Thyroid gland (tissue), 4 donors: ENCODE data around the gene TMPRSS4. TPM values are rescaled to one million over a fixed set of nuclear protein-coding genes. Genes with fewer than 3 reads are reported as not detected.

Experiments used
- DNase-seq, 2 donors: peaks; one replicate each; pipeline ENCODE4 v3.0.0-alpha.2; 2019
- H3K27ac ChIP-seq, 3 donors: fragments of 200-600 bp; sonication (generic); 1 replicate in 2 of 3; 2 replicates in 1 of 3; pipeline ENCODE4 v1.5.1; 2016 to 2019; ENCODE audit warnings: mild to moderate bottlenecking in 1 of 3, moderate library complexity in 1 of 3
- H3K27me3 ChIP-seq: fragments of 200-600 bp; sonication (generic); one replicate; pipeline ENCODE4 v1.5.1; 2019
- H3K36me3 ChIP-seq, 2 donors: fragments of 200-600 bp; sonication (generic); one replicate each; pipeline ENCODE4 v1.5.1; 2016 to 2019
- H3K4me1 ChIP-seq, 2 donors: fragments of 200-600 bp; sonication (generic); one replicate each; pipeline ENCODE4 v1.5.1; 2017 to 2019
- H3K4me3 ChIP-seq, 3 donors: fragments of 200-600 bp; sonication (generic); replicated peaks in 1 of 3; 1 replicate in 2 of 3; 2 replicates in 1 of 3; pipeline ENCODE4 v1.5.1; 2016; ENCODE audit warnings: mild to moderate bottlenecking in 1 of 3
- H3K9me3 ChIP-seq: fragments of 200-600 bp; sonication (generic); one replicate; pipeline ENCODE4 v1.5.1; 2017
- CTCF ChIP-seq, 6 experiments: fragments of 200-600 bp in 3 of 6; fragments of 450-650 bp in 3 of 6; sonication (generic) in 3 of 6; IDR thresholded peaks; one replicate each; pipeline ENCODE4 v1.5.1; 2016 to 2019; ENCODE audit warnings: antibody characterized with exemption in 6 of 6, mild to moderate bottlenecking in 2 of 6, inconsistent platforms in 1 of 6, moderate library complexity in 1 of 6
- POLR2A ChIP-seq, 2 donors: fragments of 450-650 bp; IDR thresholded peaks; one replicate each; pipeline ENCODE4 v1.6.1; 2017; ENCODE audit warnings: antibody characterized with exemption in 2 of 2, mild to moderate bottlenecking in 2 of 2, moderate library complexity in 1 of 2
- WGBS, 2 donors: methylation state at CpG; one replicate each; pipeline ENCODE4 v1.1.5; 2017; 5-methylcytosine and 5-hydroxymethylcytosine counted together
- intact Hi-C: fragments of 100-400 bp; cut with DNase I; formaldehyde crosslinking; loops from one replicate; pipeline ENCODE4 v1.15.1; 2023
- total RNA-seq, 4 donors: library from RNA; depleted of rRNA; stranded (reverse); fragments of >200 nt; gene quantifications; one replicate each; pipeline ENCODE4 v1.2.3, GENCODE V29; 2016

Gene TMPRSS4
- total RNA-seq, 4 donors from 2014 or later: 0.83 to 1.5 (median 1.1) TPM; not detected in 1

GRCh38 chr11:118135051-118135795 is 58.3 kb downstream of the TMPRSS4 start:
- intact Hi-C loops: no loop called here
- WGBS, 2 donors: 69 to 77% methylated on average over 6 of the region's 7 CpGs
- H3K27me3 ChIP-seq: no peaks in the 10 kb centered on the region

GRCh38 chr11:118135796-118136165 is 58.9 kb downstream of the TMPRSS4 start:
- TF ChIP-seq POLR2A (IDR thresholded peaks at IDR 0.05): no peak
- TF ChIP-seq CTCF (IDR thresholded peaks at IDR 0.05): no peak
- Histone ChIP-seq H3K4me1 (no peaks in the 10 kb centered on the region), H3K4me3 (no peak overlapping the region), H3K9me3 (no peaks in the 10 kb centered on the region), H3K36me3 (no peaks in the 10 kb centered on the region), H3K27me3 (no peaks in the 10 kb centered on the region), H3K27ac (no peak overlapping the region)
- no peak for DNase-seq
- WGBS, 2 donors: 80 to 89% methylated on average over 1 to 5 of the region's 5 CpGs
- intact Hi-C loops: no loop called here

More at GRCh38 chr11:118135051-118135795, 58.3 kb downstream of the TMPRSS4 start:
- no peaks in the 10 kb centered on the region for H3K4me1 ChIP-seq
- H3K27ac ChIP-seq: no peak overlapping the region
- DNase-seq: no peak
- no peak for TF ChIP-seq CTCF (IDR thresholded peaks at IDR 0.05)
- no peak for TF ChIP-seq POLR2A (IDR thresholded peaks at IDR 0.05)
- H3K4me3 ChIP-seq: no peak overlapping the region
- H3K36me3 ChIP-seq: no peaks in the 10 kb centered on the region
- H3K9me3 ChIP-seq: no peaks in the 10 kb centered on the region

- 76 to 93% methylated on average over 2 of the region's 2 CpGs for WGBS, 2 donors
- TF ChIP-seq CTCF (IDR thresholded peaks at IDR 0.05) (no peak), POLR2A (IDR thresholded peaks at IDR 0.05) (no peak)
- intact Hi-C loops: no loop called here
These were observed 59.5 kb downstream of the TMPRSS4 start for GRCh38 chr11:118136341-118136740.

GRCh38 chr11:118136801-118137200 is 59.9 kb downstream of the TMPRSS4 start:
- no peak for DNase-seq
- H3K27me3 ChIP-seq: peaks cover 2% of the 10 kb centered on the region
- no peak overlapping the region for H3K27ac ChIP-seq
- no peaks in the 10 kb centered on the region for H3K36me3 ChIP-seq
- H3K9me3 ChIP-seq: no peaks in the 10 kb centered on the region
- intact Hi-C loops: no loop called here
- H3K4me1 ChIP-seq: no peaks in the 10 kb centered on the region
- WGBS, 2 donors: 71 to 78% methylated on average over 10 of the region's 10 CpGs
- H3K4me3 ChIP-seq: no peak overlapping the region
- TF ChIP-seq POLR2A (IDR thresholded peaks at IDR 0.05) (no peak), CTCF (IDR thresholded peaks at IDR 0.05) (no peak)

More at GRCh38 chr11:118136341-118136740, 59.5 kb downstream of the TMPRSS4 start:
- DNase-seq: no peak
- no peak overlapping the region for H3K27ac ChIP-seq
- no peaks in the 10 kb centered on the region for H3K4me1 ChIP-seq
- no peaks in the 10 kb centered on the region for H3K27me3 ChIP-seq
- no peak overlapping the region for H3K4me3 ChIP-seq
- H3K9me3 ChIP-seq: no peaks in the 10 kb centered on the region
- no peaks in the 10 kb centered on the region for H3K36me3 ChIP-seq

GRCh38 chr11:118138839-118139420 is 62.1 kb downstream of the TMPRSS4 start:
- no peak overlapping the region for H3K4me3 ChIP-seq
- intact Hi-C loops: no loop called here
- 51 to 64% methylated on average over 10 of the region's 10 CpGs for WGBS, 2 donors
- peaks cover 5% of the 10 kb centered on the region for H3K27me3 ChIP-seq
- TF ChIP-seq CTCF (IDR thresholded peaks at IDR 0.05) (no peak), POLR2A (IDR thresholded peaks at IDR 0.05) (no peak)
- H3K27ac ChIP-seq: no peak overlapping the region
- H3K9me3 ChIP-seq: no peaks in the 10 kb centered on the region
- no peak for DNase-seq
- no peaks in the 10 kb centered on the region for H3K36me3 ChIP-seq
- H3K4me1 ChIP-seq: no peaks in the 10 kb centered on the region
